Measurements from ENCODE around the gene CFAP300.
A peak's percentile ranks its signal among the peaks of the same experiment; 100 is the strongest.

The CFAP300 gene

DNA sequence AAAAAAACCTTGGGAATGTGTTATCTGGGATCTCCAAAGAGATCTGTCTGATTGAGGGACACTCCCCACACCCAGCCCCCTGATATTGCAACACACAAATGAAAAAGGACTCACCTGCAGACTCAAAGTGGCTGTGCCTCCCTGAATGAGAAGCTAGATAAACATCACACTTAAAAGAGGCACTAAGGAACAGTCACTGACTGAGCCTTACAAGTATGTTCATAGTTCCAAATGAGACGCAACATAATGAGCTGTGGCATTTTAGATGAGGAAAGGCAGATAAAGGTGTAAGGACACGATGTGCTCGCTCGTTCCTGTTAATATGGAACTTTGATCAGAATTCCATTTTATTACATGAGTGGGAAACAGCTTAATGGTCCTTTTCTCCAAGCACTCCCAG lies 21.0 kb upstream of the CFAP300 start:
- Histone ChIP-seq H3K4me3 (ENCODE audit: low read depth in 1 of 2, low read length in 2 of 2) (no peak overlapping the region), H3K27me3 (ENCODE audit: low read depth, low read length) (no peaks in the 10 kb centered on the region), H3K36me3 (ENCODE audit: control insufficient read depth in 1 of 2, insufficient read depth in 2 of 2, low read length in 2 of 2) (no peaks in the 10 kb centered on the region), H3K27ac (ENCODE audit: low read length) (no peak overlapping the region), H3K4me1 (ENCODE audit: control insufficient read depth in 1 of 2, insufficient read depth in 2 of 2, low read length in 2 of 2) (peaks cover 6 to 16% of the 10 kb centered on the region in 2 donors), H3K9me3 (ENCODE audit: control insufficient read depth in 1 of 2, low read length in 2 of 2) (no peaks in the 10 kb centered on the region)

DNA sequence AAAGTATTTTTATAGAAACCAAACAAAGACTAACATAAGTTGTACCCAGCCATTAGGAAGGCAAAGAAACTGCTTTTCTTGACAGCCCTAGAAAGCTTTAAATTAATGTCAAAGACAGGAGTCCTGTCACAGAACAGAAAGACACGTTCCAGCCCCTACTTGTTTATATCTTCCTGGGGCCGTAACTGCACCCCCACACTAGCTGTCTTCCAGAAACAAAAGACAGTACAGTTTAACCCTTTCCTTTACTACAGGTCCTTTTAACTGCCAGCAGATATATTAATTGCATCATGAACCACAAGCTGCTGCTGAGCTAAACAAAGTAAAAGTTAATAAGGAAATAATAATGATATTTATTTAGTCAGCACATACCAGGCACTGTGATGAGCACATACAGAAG lies 20.3 kb upstream of the CFAP300 start:
- Histone ChIP-seq H3K4me1 (ENCODE audit: control insufficient read depth in 1 of 2, insufficient read depth in 2 of 2, low read length in 2 of 2) (peaks cover 6 to 16% of the 10 kb centered on the region in 2 donors), H3K9me3 (ENCODE audit: control insufficient read depth in 1 of 2, low read length in 2 of 2) (no peaks in the 10 kb centered on the region), H3K36me3 (ENCODE audit: control insufficient read depth in 1 of 2, insufficient read depth in 2 of 2, low read length in 2 of 2) (no peaks in the 10 kb centered on the region), H3K27ac (ENCODE audit: low read length) (no peak overlapping the region), H3K27me3 (ENCODE audit: low read depth, low read length) (no peaks in the 10 kb centered on the region), H3K4me3 (ENCODE audit: low read depth in 1 of 2, low read length in 2 of 2) (no peak overlapping the region)

DNA sequence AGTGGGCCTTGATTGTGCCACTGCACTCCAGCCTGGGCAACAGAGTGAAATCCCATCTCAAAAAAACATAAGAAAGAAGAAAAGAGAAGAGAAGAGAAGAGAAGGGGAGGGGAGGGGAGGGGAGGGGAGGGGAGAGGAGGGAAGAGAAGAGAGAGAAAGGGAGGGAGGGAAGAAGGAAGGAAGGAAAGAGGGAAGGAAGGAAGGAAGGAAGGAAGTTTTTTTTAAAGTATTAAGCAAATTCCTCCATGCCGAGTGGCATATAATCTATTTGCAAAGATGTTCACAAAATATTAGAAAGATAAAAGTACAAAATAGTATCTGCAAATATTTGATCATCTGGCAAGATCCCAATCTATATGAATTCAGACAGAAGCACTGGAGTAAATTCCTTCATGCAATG lies 10.5 kb upstream of the CFAP300 start:
- H3K4me1 ChIP-seq (ENCODE audit: control insufficient read depth in 1 of 2, insufficient read depth in 2 of 2, low read length in 2 of 2): no peaks in the 10 kb centered on the region
- H3K27me3 ChIP-seq (ENCODE audit: low read depth, low read length): no peaks in the 10 kb centered on the region
- no peak overlapping the region for H3K4me3 ChIP-seq (ENCODE audit: low read depth in 1 of 2, low read length in 2 of 2)
- no peak overlapping the region for H3K27ac ChIP-seq (ENCODE audit: low read length)
- no peaks in the 10 kb centered on the region for H3K9me3 ChIP-seq (ENCODE audit: control insufficient read depth in 1 of 2, low read length in 2 of 2)
- no peaks in the 10 kb centered on the region for H3K36me3 ChIP-seq (ENCODE audit: control insufficient read depth in 1 of 2, insufficient read depth in 2 of 2, low read length in 2 of 2)

DNA sequence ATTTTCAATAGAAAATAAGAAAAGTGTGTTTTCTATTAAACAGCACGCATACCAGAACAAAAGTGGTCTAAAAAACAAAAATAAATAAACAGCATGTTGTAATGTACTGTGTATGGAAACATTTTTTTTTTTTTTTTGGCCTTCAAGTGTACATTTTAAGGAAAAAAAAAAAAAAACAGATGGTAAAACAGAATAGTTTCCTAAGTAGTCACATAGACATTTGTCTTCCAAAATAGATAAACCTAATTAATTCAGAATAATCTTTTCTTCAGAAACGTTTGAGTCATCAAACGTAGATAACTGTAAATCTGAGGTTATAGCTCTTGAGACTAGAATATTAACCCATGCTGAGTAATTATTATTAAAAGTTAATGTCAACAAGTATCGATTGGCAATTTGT lies 396 bp upstream of the CFAP300 start:
- H3K27ac ChIP-seq (ENCODE audit: low read length): no peak overlapping the region
- H3K36me3 ChIP-seq (ENCODE audit: control insufficient read depth in 1 of 2, insufficient read depth in 2 of 2, low read length in 2 of 2): no peaks in the 10 kb centered on the region
- peaks cover 0 to 3% of the 10 kb centered on the region in 2 donors for H3K4me1 ChIP-seq (ENCODE audit: control insufficient read depth in 1 of 2, insufficient read depth in 2 of 2, low read length in 2 of 2)
- peak overlapping the region; percentile 35 to 74 for H3K4me3 ChIP-seq (ENCODE audit: low read depth in 1 of 2, low read length in 2 of 2)
- no peaks in the 10 kb centered on the region for H3K9me3 ChIP-seq (ENCODE audit: control insufficient read depth in 1 of 2, low read length in 2 of 2)
- no peaks in the 10 kb centered on the region for H3K27me3 ChIP-seq (ENCODE audit: low read depth, low read length)

DNA sequence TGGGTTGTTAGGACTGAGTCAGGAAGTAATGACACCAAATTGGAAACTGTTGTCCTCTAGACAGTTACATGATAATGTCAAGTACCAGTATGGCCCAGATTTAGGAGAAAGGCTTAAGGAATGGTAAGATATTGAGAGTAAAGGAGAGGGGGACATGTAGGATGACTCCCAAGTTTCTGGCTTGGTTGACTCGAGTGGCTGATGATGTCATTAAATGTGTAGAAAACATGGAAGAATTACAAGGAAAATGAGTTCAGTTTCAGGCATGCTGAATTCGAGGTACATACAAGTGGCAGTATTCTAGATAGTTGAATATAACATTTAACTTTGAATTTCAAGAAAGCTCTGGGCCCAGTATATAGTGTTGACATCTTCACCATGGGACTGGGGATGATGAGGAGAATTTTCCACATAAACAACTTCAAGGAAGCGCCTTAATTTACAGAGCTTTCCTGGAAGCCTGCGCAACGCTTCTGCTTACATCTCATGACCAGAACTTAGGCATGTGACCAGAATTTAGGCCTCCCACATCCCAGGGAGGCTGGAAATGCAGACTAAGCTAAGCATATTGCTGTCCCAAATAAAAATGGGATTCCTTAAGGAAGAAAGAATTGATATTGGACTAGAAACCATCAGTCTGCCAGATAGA lies 3.8 kb downstream of the CFAP300 start:
- H3K36me3 ChIP-seq (ENCODE audit: control insufficient read depth in 1 of 2, insufficient read depth in 2 of 2, low read length in 2 of 2): no peaks in the 10 kb centered on the region
- no peaks in the 10 kb centered on the region for H3K27me3 ChIP-seq (ENCODE audit: low read depth, low read length)
- no peaks in the 10 kb centered on the region for H3K9me3 ChIP-seq (ENCODE audit: control insufficient read depth in 1 of 2, low read length in 2 of 2)
- H3K27ac ChIP-seq (ENCODE audit: low read length): no peak overlapping the region
- H3K4me1 ChIP-seq (ENCODE audit: control insufficient read depth in 1 of 2, insufficient read depth in 2 of 2, low read length in 2 of 2): peaks cover 0 to 3% of the 10 kb centered on the region in 2 donors
- no peak overlapping the region for H3K4me3 ChIP-seq (ENCODE audit: low read depth in 1 of 2, low read length in 2 of 2)

DNA sequence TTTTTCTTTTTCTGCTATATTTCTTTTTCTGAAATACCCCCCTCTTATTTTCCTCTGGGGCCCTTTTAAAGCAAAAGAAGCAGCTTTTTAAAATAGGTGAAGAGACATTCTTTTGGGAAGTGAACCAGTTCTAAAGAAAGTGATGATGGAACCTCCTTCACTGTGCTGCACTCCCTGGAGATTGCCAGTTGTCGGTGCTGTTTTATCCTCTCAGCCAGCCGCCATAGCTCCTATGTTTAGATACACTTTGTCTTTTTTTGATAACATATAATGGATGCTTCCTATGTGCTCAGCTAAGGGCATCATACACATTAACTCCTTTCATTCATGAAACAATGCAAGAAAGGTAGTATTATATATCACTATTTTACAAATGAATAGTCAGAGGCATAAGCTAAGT lies 14.0 kb downstream of the CFAP300 start:
- no peaks in the 10 kb centered on the region for H3K27me3 ChIP-seq (ENCODE audit: low read depth, low read length)
- H3K4me3 ChIP-seq (ENCODE audit: low read depth in 1 of 2, low read length in 2 of 2): no peak overlapping the region
- no peaks in the 10 kb centered on the region for H3K36me3 ChIP-seq (ENCODE audit: control insufficient read depth in 1 of 2, insufficient read depth in 2 of 2, low read length in 2 of 2)
- H3K4me1 ChIP-seq (ENCODE audit: control insufficient read depth in 1 of 2, insufficient read depth in 2 of 2, low read length in 2 of 2): no peaks in the 10 kb centered on the region
- no peak overlapping the region for H3K27ac ChIP-seq (ENCODE audit: low read length)
- H3K9me3 ChIP-seq (ENCODE audit: control insufficient read depth in 1 of 2, low read length in 2 of 2): no peaks in the 10 kb centered on the region

DNA sequence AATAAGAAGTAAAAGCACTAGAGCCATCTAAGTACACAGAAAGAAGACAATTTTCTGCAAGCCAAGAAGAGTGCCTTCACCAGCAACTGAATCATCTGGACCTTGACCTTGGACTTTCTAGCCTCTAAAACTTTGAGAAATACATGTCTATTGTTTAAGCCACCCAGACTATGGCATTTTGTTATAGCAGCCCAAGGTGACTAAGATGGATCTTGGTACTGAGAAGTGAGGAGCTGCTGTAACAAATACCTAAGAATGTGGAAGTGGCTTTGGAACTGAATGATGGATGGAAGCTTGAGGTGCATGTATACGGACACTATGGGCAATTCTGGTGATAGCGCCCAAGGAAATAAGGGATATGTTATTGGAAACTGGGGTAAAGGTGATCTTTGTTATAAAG lies 14.9 kb downstream of the CFAP300 start:
- Histone ChIP-seq H3K9me3 (ENCODE audit: control insufficient read depth in 1 of 2, low read length in 2 of 2) (no peaks in the 10 kb centered on the region), H3K4me1 (ENCODE audit: control insufficient read depth in 1 of 2, insufficient read depth in 2 of 2, low read length in 2 of 2) (no peaks in the 10 kb centered on the region), H3K27ac (ENCODE audit: low read length) (no peak overlapping the region), H3K36me3 (ENCODE audit: control insufficient read depth in 1 of 2, insufficient read depth in 2 of 2, low read length in 2 of 2) (no peaks in the 10 kb centered on the region), H3K27me3 (ENCODE audit: low read depth, low read length) (no peaks in the 10 kb centered on the region), H3K4me3 (ENCODE audit: low read depth in 1 of 2, low read length in 2 of 2) (no peak overlapping the region)

DNA sequence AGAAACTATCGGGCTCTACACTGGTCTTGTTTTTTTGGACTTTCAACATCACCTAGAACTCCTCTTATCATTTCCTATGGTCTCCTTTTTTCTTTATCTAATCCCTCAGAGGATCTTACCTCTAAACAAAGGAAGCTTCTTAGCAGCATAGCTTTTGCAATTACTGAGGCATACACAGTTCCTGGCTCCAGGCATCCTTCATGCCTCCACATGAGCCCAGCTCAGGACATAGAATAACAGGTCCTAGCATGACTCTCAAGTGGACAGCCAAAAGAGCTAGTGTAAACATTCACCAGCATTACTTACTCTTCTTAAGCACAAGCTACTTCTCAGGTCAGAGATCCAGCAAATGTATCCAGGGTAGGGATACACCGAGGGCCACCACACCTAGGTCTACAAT lies 17.1 kb downstream of the CFAP300 start:
- Histone ChIP-seq H3K27ac (ENCODE audit: low read length) (no peak overlapping the region), H3K4me1 (ENCODE audit: control insufficient read depth in 1 of 2, insufficient read depth in 2 of 2, low read length in 2 of 2) (no peaks in the 10 kb centered on the region), H3K4me3 (ENCODE audit: low read depth in 1 of 2, low read length in 2 of 2) (no peak overlapping the region), H3K9me3 (ENCODE audit: control insufficient read depth in 1 of 2, low read length in 2 of 2) (no peaks in the 10 kb centered on the region), H3K27me3 (ENCODE audit: low read depth, low read length) (no peaks in the 10 kb centered on the region), H3K36me3 (ENCODE audit: control insufficient read depth in 1 of 2, insufficient read depth in 2 of 2, low read length in 2 of 2) (no peaks in the 10 kb centered on the region)

DNA sequence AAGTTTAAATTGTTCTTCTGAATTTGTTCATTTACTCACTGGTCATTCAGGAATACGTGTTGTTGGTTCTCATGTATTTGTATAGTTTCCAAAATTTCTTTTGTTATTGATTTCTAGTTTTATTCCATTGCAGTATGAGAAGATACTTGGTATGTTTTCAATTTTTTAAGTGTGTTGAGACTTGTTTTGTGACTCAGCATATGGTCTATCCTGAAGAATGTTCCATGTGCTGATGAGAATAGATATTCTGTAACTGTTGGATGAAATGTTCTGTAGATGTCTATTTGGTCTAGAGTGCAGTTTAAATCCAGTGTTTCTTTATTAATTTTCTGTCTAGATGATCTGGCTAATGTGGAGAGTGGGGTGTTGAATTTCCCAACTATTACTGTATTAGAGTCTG lies 23.5 kb downstream of the CFAP300 start:
- Histone ChIP-seq H3K9me3 (ENCODE audit: control insufficient read depth in 1 of 2, low read length in 2 of 2) (peaks cover 0 to 14% of the 10 kb centered on the region in 2 donors), H3K4me3 (ENCODE audit: low read depth in 1 of 2, low read length in 2 of 2) (no peak overlapping the region), H3K27ac (ENCODE audit: low read length) (no peak overlapping the region), H3K27me3 (ENCODE audit: low read depth, low read length) (no peaks in the 10 kb centered on the region), H3K4me1 (ENCODE audit: control insufficient read depth in 1 of 2, insufficient read depth in 2 of 2, low read length in 2 of 2) (no peaks in the 10 kb centered on the region), H3K36me3 (ENCODE audit: control insufficient read depth in 1 of 2, insufficient read depth in 2 of 2, low read length in 2 of 2) (no peaks in the 10 kb centered on the region)

DNA sequence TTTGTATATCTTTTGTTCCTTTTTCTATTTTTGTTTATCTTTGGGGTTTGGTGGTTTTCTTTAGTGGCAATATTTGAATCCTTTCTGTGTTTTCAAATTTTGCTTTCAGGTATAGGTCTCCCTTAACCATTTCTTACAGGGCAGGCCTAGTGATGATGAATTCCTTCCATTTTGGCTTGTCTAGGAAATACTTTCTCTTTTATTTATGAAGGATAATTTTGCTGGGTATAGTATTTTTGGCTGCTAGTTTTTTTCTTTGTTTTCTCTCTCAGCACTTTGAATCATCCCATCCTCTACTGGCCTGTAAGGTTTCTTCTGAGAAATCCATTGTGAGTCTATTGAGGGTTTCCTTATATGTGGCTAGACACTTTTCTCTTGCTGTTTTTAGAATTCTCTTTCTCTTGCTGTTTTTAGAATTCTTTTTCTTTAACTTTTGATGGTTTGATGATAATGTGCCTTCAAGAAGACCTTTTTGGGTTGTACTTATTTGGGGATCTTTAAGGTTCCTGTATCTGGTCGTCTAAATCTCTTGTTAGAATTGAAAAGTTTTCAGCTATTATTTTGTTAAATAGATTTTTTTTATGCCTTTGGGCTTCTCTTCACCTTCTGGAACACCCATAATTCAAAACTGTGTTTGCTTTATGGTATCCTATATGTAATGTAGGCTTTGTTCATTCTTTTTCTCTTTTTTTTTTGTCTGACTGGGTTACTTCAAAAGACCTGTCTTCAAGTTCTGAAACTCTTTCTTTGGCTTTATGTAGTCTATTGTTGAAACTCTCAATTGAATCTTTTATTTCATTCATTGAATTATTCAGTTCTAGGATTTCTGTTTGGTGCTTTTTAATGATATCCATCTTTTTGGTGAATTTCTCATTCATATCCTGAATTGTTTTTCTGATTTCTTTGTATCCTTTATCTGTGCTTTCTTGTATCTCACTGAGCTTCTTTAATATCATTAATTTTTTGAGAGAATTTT lies 24.5 kb downstream of the CFAP300 start:
- Histone ChIP-seq H3K36me3 (ENCODE audit: control insufficient read depth in 1 of 2, insufficient read depth in 2 of 2, low read length in 2 of 2) (no peaks in the 10 kb centered on the region), H3K27me3 (ENCODE audit: low read depth, low read length) (no peaks in the 10 kb centered on the region), H3K4me3 (ENCODE audit: low read depth in 1 of 2, low read length in 2 of 2) (no peak overlapping the region), H3K9me3 (ENCODE audit: control insufficient read depth in 1 of 2, low read length in 2 of 2) (peaks cover 0 to 14% of the 10 kb centered on the region in 2 donors), H3K27ac (ENCODE audit: low read length) (no peak overlapping the region), H3K4me1 (ENCODE audit: control insufficient read depth in 1 of 2, insufficient read depth in 2 of 2, low read length in 2 of 2) (no peaks in the 10 kb centered on the region)

DNA sequence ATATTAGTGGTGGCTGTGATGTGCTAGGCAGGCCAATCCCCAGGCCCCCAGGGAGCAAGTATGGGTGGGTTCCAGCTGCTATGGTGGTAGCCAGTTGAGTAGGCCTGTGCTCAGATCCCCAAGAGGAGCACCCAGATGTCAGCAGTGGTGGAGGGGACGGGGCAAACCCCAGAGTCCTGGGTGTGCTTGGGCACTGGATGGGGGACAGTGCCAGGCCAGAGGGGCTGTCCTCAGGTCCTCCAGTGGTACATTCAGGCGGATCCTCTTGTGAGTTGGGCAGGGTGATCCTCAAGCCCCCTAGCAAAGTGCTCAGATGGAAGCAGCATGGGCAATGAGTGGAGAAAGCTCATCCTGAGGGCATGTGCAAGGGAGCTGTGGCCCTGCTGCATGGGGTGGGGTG lies 26.0 kb downstream of the CFAP300 start:
- Histone ChIP-seq H3K27me3 (ENCODE audit: low read depth, low read length) (no peaks in the 10 kb centered on the region), H3K36me3 (ENCODE audit: control insufficient read depth in 1 of 2, insufficient read depth in 2 of 2, low read length in 2 of 2) (no peaks in the 10 kb centered on the region), H3K9me3 (ENCODE audit: control insufficient read depth in 1 of 2, low read length in 2 of 2) (peaks cover 0 to 14% of the 10 kb centered on the region in 2 donors), H3K4me3 (ENCODE audit: low read depth in 1 of 2, low read length in 2 of 2) (no peak overlapping the region), H3K4me1 (ENCODE audit: control insufficient read depth in 1 of 2, insufficient read depth in 2 of 2, low read length in 2 of 2) (no peaks in the 10 kb centered on the region), H3K27ac (ENCODE audit: low read length) (no peak overlapping the region)
